ENCODE data around the gene TMEM39A. TPM values are rescaled to one million over a fixed set of nuclear protein-coding genes. Genes with fewer than 3 reads are reported as not detected.
A peak's percentile ranks its signal among the peaks of the same experiment; 100 is the strongest.

The TMEM39A gene
- total and polyA plus RNA-seq, 10 of the 15 experiments (the other 5 are each of a cell fraction or from before 2014, with no cell fraction given): 10.8 to 44.7 (median 33.2) TPM

GRCh38 chr3:119395923-119396358 lies 67.5 kb downstream of the TMEM39A start (continued):
- TF ChIP-seq FOXM1 (IDR thresholded peaks at IDR 0.05; ENCODE audit: low read depth, low read length) (peak; percentile 95), TARDBP (IDR thresholded peaks at IDR 0.05; ENCODE audit: borderline replicate concordance) (no peak), NRF1 (conservative IDR thresholded peaks at IDR 0.05; ENCODE audit: low read depth, low read length) (no peak), SIX5 (IDR thresholded peaks at IDR 0.05; ENCODE audit: low read depth, low read length, severe bottlenecking) (no peak), RBBP5 (conservative IDR thresholded peaks at IDR 0.05) (no peak), KDM1A (IDR thresholded peaks at IDR 0.05; ENCODE audit: borderline replicate concordance) (no peak), TCF3 (IDR thresholded peaks at IDR 0.05; ENCODE audit: borderline replicate concordance, insufficient read depth, low read depth, low read length) (peak; percentile 83; the same call in 1 of the 2 replicates), FOXK2 (IDR thresholded peaks at IDR 0.05) (no peak), ZBTB4 (CRISPR knock-in tag; IDR thresholded peaks at IDR 0.05) (no peak), NR2F1 (conservative IDR thresholded peaks at IDR 0.05) (0 out of 2 replicates have a peak, but pooled peaks have one; percentile 29), CREB1 (IDR thresholded peaks at IDR 0.05; ENCODE audit: low read depth) (peak; percentile 44), LARP7 (IDR thresholded peaks at IDR 0.05) (no peak), NFYB (IDR thresholded peaks at IDR 0.05; ENCODE audit: insufficient read depth, low read depth, low read length) (no peak), CHD1 (IDR thresholded peaks at IDR 0.05; ENCODE audit: low read depth, low read length) (no peak), BCLAF1 (IDR thresholded peaks at IDR 0.05) (no peak), PBX3 (IDR thresholded peaks at IDR 0.05; ENCODE audit: insufficient replicate concordance, low read depth, low read length) (no peak), SRF (IDR thresholded peaks at IDR 0.05; ENCODE audit: low read depth in 2 of 2, low read length in 2 of 2) (no peak), NFXL1 (IDR thresholded peaks at IDR 0.05; ENCODE audit: borderline replicate concordance) (no peak), IKZF2 (IDR thresholded peaks at IDR 0.05) (peak; percentile 92), RUNX3 (IDR thresholded peaks at IDR 0.05; ENCODE audit: low read length) (peak; percentile 97), SUZ12 (IDR thresholded peaks at IDR 0.05; ENCODE audit: unreplicated experiment) (no peak), NKRF (conservative IDR thresholded peaks at IDR 0.05) (no peak), MTA2 (IDR thresholded peaks at IDR 0.05; ENCODE audit: low read depth) (peak; percentile 71; the same call in 1 of the 2 replicates), BRCA1 (IDR thresholded peaks at IDR 0.05; ENCODE audit: low read depth, low read length) (no peak)

All from GM12878 (cell line).